Adrenal gland (tissue), 12 donors: ENCODE results near the gene COQ5. TPM values are rescaled to one million over a fixed set of nuclear protein-coding genes. Genes with fewer than 3 reads are reported as not detected.
A peak's percentile ranks its signal among the peaks of the same experiment; 100 is the strongest.

Experiments used
- DNase-seq, 7 donors: peaks; one replicate each; pipeline ENCODE4 v3.0.0-alpha.2; 2019 to 2020
- H3K27ac ChIP-seq, 5 donors: fragments of 200-600 bp; sonication (generic) in 4 of 5; 1 replicate in 3 of 5; 2 replicates in 2 of 5; pipeline versions ENCODE4 v1.5.1 to v1.8.0; 2016 to 2020; ENCODE audit warnings: mild to moderate bottlenecking in 1 of 5
- H3K27me3 ChIP-seq: fragments of 200-600 bp; 2 replicates; pipeline ENCODE4 v1.8.0; 2021
- H3K36me3 ChIP-seq, 2 donors: fragments of 200-600 bp; replicated peaks in 1 of 2; 1 replicate in 1 of 2; 2 replicates in 1 of 2; pipeline versions ENCODE4 v1.5.1 to v1.8.0; 2018 to 2022
- H3K4me1 ChIP-seq, 2 donors: fragments of 200-600 bp; replicated peaks in 1 of 2; 1 replicate in 1 of 2; 2 replicates in 1 of 2; pipeline versions ENCODE4 v1.5.1 to v1.8.0; 2018 to 2021
- H3K4me3 ChIP-seq, 4 donors: fragments of 200-600 bp; sonication (generic) in 3 of 4; one replicate each; pipeline ENCODE4 v1.5.1; 2016 to 2018
- H3K9me3 ChIP-seq, 3 donors: fragments of 200-600 bp; sonication (generic) in 1 of 3; replicated peaks in 1 of 3; 1 replicate in 2 of 3; 2 replicates in 1 of 3; pipeline versions ENCODE4 v1.5.1 to v1.8.0; 2016 to 2021
- POLR2A ChIP-seq, 2 donors: fragments of 450-650 bp; IDR thresholded peaks; one replicate each; pipeline ENCODE4 v1.6.1; 2017; ENCODE audit warnings: antibody characterized with exemption in 2 of 2, mild to moderate bottlenecking in 2 of 2, moderate library complexity in 1 of 2
- WGBS, 4 donors: extraction: QIAGEN DNeasy Blood & Tissue Kit in 2 of 4; methylation state at CpG; one replicate each; pipeline versions ENCODE4 v1.1.5 to v1.1.7; 2013 to 2017; 5-methylcytosine and 5-hydroxymethylcytosine counted together
- intact Hi-C, 2 donors: fragments of 100-400 bp; cut with DNase I; formaldehyde crosslinking; loops; one replicate each; pipeline versions ENCODE4 v1.14.1 to v1.15.0; 2022 to 2023
- polyA plus RNA-seq, 3 donors: library from polyadenylated mRNA; stranded (reverse); fragments of 200-250 nt in 2 of 3; fragments of 350-450 nt in 1 of 3; fragmentation: Illumina TruSeq in 1 of 3; extraction: RNeasy Lipid Tissue Mini Kit (QIAGEN cat#74804) in 1 of 3; gene quantifications; one replicate each; pipeline ENCODE4 v1.2.3, GENCODE V29; 2013 to 2014
- small RNA-seq, 2 donors: library from RNA; depleted of rRNA; stranded (forward); fragments of <200 nt; gene quantifications; one replicate each; pipeline ENCODE3, GENCODE V24; 2016
- total RNA-seq, 9 donors: library from RNA; depleted of rRNA in 4 of 9; stranded (reverse); fragments of >200 nt in 4 of 9; fragments of 120-200 nt in 1 of 9; fragmentation: NEBNext Ultra II Directional in 1 of 9; extraction: Animal tissue kit (Norgen Biotek cat#: 25700) in 1 of 9; gene quantifications; one replicate each; pipeline versions ENCODE4 v1.1.0 to v1.2.4, GENCODE V29; 2013 to 2023
- TF ChIP-seq, protein P1 (sequence below), 6 experiments: fragments of 450-650 bp in 4 of 6; fragments of 200-600 bp in 2 of 6; sonication (generic) in 1 of 6; IDR thresholded peaks; 1 replicate in 5 of 6; 2 replicates in 1 of 6; pipeline versions ENCODE4 v1.5.1 to v1.8.0; 2016 to 2021; ENCODE audit warnings: antibody characterized with exemption in 6 of 6, mild to moderate bottlenecking in 2 of 6, moderate library complexity in 1 of 6
- donor health status: healthy with polysubstance abuse.
- donor health status: Bipolar disorder and iron deficiency.
- donor health status: DM: yes; HTN: yes; CAD: no.
- donor health status: DM: no; HTN: no; CAD: no.
- donor health status: DM: no; HTN: no; CAD: no.
- donor health status: DM: yes; HTN: yes; CAD: no.

Gene COQ5
- total and polyA plus RNA-seq, 12 donors: 24.9 to 74.4 (median 34.7) TPM

DNA sequence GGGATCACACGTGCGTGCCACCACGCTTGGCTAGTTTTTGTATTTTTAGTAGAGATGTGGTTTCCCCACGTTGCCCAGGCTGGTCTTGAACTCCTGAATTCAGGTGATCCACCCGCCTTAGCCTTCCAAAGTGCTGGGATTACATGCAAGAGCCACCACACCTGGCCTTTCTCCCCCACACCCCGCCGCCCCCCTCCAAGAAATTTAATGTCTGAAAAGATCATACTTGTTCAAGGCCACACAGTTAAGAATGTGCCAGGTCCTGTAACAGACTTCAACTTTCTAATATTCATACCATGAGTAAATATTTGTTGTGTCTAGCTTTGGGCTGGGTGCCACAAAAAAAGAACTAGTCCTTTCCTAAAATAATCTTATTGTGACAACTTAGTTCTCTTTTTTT lies 73.7 kb downstream of the COQ5 start:
- 81 to 92% (median 87%) methylated on average over 7 of the region's 7 CpGs for WGBS, 4 donors
- peaks cover 0 to 46% of the 10 kb centered on the region in 2 donors for H3K36me3 ChIP-seq
- peak in 1 of 7 donors; percentile 16 for DNase-seq
- H3K27me3 ChIP-seq: no peaks in the 10 kb centered on the region
- H3K4me1 ChIP-seq: no peaks in the 10 kb centered on the region
- no peak overlapping the region for H3K27ac ChIP-seq
- no peaks in the 10 kb centered on the region for H3K9me3 ChIP-seq
- intact Hi-C loops: no loop called here
- TF ChIP-seq, protein P1, sequence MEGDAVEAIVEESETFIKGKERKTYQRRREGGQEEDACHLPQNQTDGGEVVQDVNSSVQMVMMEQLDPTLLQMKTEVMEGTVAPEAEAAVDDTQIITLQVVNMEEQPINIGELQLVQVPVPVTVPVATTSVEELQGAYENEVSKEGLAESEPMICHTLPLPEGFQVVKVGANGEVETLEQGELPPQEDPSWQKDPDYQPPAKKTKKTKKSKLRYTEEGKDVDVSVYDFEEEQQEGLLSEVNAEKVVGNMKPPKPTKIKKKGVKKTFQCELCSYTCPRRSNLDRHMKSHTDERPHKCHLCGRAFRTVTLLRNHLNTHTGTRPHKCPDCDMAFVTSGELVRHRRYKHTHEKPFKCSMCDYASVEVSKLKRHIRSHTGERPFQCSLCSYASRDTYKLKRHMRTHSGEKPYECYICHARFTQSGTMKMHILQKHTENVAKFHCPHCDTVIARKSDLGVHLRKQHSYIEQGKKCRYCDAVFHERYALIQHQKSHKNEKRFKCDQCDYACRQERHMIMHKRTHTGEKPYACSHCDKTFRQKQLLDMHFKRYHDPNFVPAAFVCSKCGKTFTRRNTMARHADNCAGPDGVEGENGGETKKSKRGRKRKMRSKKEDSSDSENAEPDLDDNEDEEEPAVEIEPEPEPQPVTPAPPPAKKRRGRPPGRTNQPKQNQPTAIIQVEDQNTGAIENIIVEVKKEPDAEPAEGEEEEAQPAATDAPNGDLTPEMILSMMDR (IDR thresholded peaks at IDR 0.05): no peak
- H3K4me3 ChIP-seq: no peak overlapping the region

DNA sequence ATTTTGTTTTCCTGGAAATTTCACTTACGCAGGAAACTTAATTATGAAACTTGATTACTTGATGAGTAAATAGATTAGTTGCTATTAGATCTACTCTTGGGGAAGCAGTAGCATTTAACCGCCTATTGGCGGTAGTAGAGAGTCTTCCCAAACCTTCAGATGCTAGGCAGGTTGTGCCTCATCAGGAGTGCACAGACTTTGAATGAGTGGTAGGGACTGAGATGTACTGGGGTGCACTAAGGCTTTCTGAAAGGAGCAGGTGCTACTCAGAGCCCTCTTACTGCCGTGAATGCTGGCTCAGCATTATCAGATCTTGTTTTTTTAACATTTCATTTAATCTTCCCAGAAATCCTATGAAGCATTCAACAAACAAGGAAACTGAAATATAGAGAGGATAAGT lies 75.0 kb downstream of the COQ5 start:
- 55 to 71% (median 68%) methylated on average over 4 of the region's 4 CpGs for WGBS, 4 donors
- Histone ChIP-seq H3K4me3 (no peak overlapping the region), H3K36me3 (peaks cover 0 to 44% of the 10 kb centered on the region in 2 donors), H3K4me1 (no peaks in the 10 kb centered on the region), H3K9me3 (no peaks in the 10 kb centered on the region), H3K27me3 (no peaks in the 10 kb centered on the region), H3K27ac (no peak overlapping the region)
- intact Hi-C loops: no loop called here
- DNase-seq: no peak
- no peak for TF ChIP-seq POLR2A (IDR thresholded peaks at IDR 0.05)
- TF ChIP-seq, protein P1 (IDR thresholded peaks at IDR 0.05): peak; percentile 15 to 57 (median 46)

Small RNA genes lying within 50 kb of the gene (small RNA-seq; reads per million reads assigned to genes)
- 0 reads per million in 2 donors for gene RF00019

Other genes with a start within 250 kb of the COQ5 start
- gene RNU4-2, start 237.3 kb downstream of the COQ5 start, total RNA-seq: 1,000 to 10,000 TPM in 5 of 9 donors, under 1 TPM in 4; under 0.01 to 8,354 (median 4,817) TPM
- gene RNU4-2, start 237.3 kb downstream of the COQ5 start, polyA plus RNA-seq: not detected
- gene RNU4-1, start 235.9 kb downstream of the COQ5 start, total RNA-seq: 1,000 to 10,000 TPM in 5 of 9 donors, under 1 TPM in 3, not detected in 1; under 0.01 to 4,330 (median 1,627) TPM
- gene RNU4-1, start 235.9 kb downstream of the COQ5 start, polyA plus RNA-seq: not detected
- gene SIRT4, start 226.8 kb downstream of the COQ5 start, total RNA-seq: 10 to 100 TPM in 2 of 9 donors, 1 to 10 TPM in 7; 1.9 to 16.8 (median 7.4) TPM
- gene SIRT4, start 226.8 kb downstream of the COQ5 start, polyA plus RNA-seq: 1 to 10 TPM; 2.9 to 5.1 (median 3.6) TPM
- gene PLA2G1B, start 201.4 kb downstream of the COQ5 start, total RNA-seq: 10 to 100 TPM in 1 of 9 donors, 1 to 10 TPM in 7, not detected in 1; 1.3 to 17.2 (median 4.9) TPM
- gene PLA2G1B, start 201.4 kb downstream of the COQ5 start, polyA plus RNA-seq: 10 to 100 TPM in 1 of 3 donors, 1 to 10 TPM in 2; 4.0 to 18.7 (median 4.9) TPM
- gene MSI1, start 160.0 kb downstream of the COQ5 start, total RNA-seq: 10 to 100 TPM in 3 of 9 donors, 1 to 10 TPM in 5, under 1 TPM in 1; 0.87 to 24.2 (median 6.9) TPM
- gene MSI1, start 160.0 kb downstream of the COQ5 start, polyA plus RNA-seq: 1 to 10 TPM in 2 of 3 donors, under 1 TPM in 1; 0.88 to 8.8 (median 6.6) TPM
- gene COX6A1, start 91.0 kb downstream of the COQ5 start, total RNA-seq: 1,000 to 10,000 TPM in 1 of 9 donors, 100 to 1,000 TPM in 8; 378 to 1,017 (median 716) TPM
- 1,000 to 10,000 TPM in 1 of 3 donors, 100 to 1,000 TPM in 2; 504 to 1,577 (median 661) TPM for gene COX6A1, start 91.0 kb downstream of the COQ5 start, polyA plus RNA-seq
- gene TRIAP1, start 82.8 kb downstream of the COQ5 start, total RNA-seq: 10 to 100 TPM in 8 of 9 donors, 1 to 10 TPM in 1; 8.2 to 53.5 (median 19.9) TPM
- 10 to 100 TPM; 19.2 to 35.6 (median 19.9) TPM for gene TRIAP1, start 82.8 kb downstream of the COQ5 start, polyA plus RNA-seq
- gene GATC, start 82.7 kb downstream of the COQ5 start, total RNA-seq: 10 to 100 TPM; 21.9 to 43.6 (median 32.4) TPM
- gene GATC, start 82.7 kb downstream of the COQ5 start, polyA plus RNA-seq: 10 to 100 TPM in 1 of 3 donors, 1 to 10 TPM in 2; 9.0 to 29.8 (median 9.3) TPM
- gene SRSF9, start 59.4 kb downstream of the COQ5 start, total RNA-seq: 100 to 1,000 TPM in 6 of 9 donors, 10 to 100 TPM in 3; 55.5 to 206 (median 179) TPM
- gene SRSF9, start 59.4 kb downstream of the COQ5 start, polyA plus RNA-seq: 100 to 1,000 TPM in 1 of 3 donors, 10 to 100 TPM in 2; 62.5 to 123 (median 75.4) TPM
- gene DYNLL1, start 33.0 kb downstream of the COQ5 start, total RNA-seq: 100 to 1,000 TPM; 168 to 463 (median 304) TPM
- 100 to 1,000 TPM; 301 to 378 (median 335) TPM for gene DYNLL1, start 33.0 kb downstream of the COQ5 start, polyA plus RNA-seq
- gene RNF10, start 5.2 kb upstream of the COQ5 start, total RNA-seq: 100 to 1,000 TPM in 8 of 9 donors, 10 to 100 TPM in 1; 99.9 to 366 (median 237) TPM
- 100 to 1,000 TPM; 194 to 741 (median 572) TPM for gene RNF10, start 5.2 kb upstream of the COQ5 start, polyA plus RNA-seq
- gene POP5, start 52.2 kb upstream of the COQ5 start, total RNA-seq: 10 to 100 TPM; 31.4 to 92.4 (median 65.0) TPM
- gene POP5, start 52.2 kb upstream of the COQ5 start, polyA plus RNA-seq: 100 to 1,000 TPM in 2 of 3 donors, 10 to 100 TPM in 1; 69.0 to 158 (median 116) TPM
- gene CABP1, start 111.5 kb upstream of the COQ5 start, total RNA-seq: 1 to 10 TPM in 7 of 9 donors, under 1 TPM in 1, not detected in 1; 0.42 to 3.9 (median 2.1) TPM
- gene CABP1, start 111.5 kb upstream of the COQ5 start, polyA plus RNA-seq: 1 to 10 TPM; 2.3 to 5.1 (median 2.9) TPM
- 100 to 1,000 TPM; 210 to 555 (median 285) TPM for gene MLEC, start 158.0 kb upstream of the COQ5 start, total RNA-seq
- 100 to 1,000 TPM in 1 of 3 donors, 10 to 100 TPM in 2; 68.3 to 286 (median 90.0) TPM for gene MLEC, start 158.0 kb upstream of the COQ5 start, polyA plus RNA-seq
- gene UNC119B, start 181.3 kb upstream of the COQ5 start, total RNA-seq: 10 to 100 TPM; 21.5 to 97.5 (median 66.2) TPM
- 10 to 100 TPM; 14.0 to 43.9 (median 17.9) TPM for gene UNC119B, start 181.3 kb upstream of the COQ5 start, polyA plus RNA-seq
- 100 to 1,000 TPM in 4 of 9 donors, 10 to 100 TPM in 5; 54.9 to 179 (median 94.1) TPM for gene ACADS, start 196.7 kb upstream of the COQ5 start, total RNA-seq
- 10 to 100 TPM in 2 of 3 donors, 1 to 10 TPM in 1; 6.2 to 68.4 (median 53.9) TPM for gene ACADS, start 196.7 kb upstream of the COQ5 start, polyA plus RNA-seq